SK-N-MC (cell line): ENCODE data around the gene ALDOB.

Source experiments
- EZH2 ChIP-seq: fragments of 200-600 bp; sonication (generic); IDR thresholded peaks from one replicate; pipeline ENCODE4 v1.6.1; 2017; ENCODE audit warnings: antibody characterized with exemption
- FOXP2 ChIP-seq: optimal IDR thresholded peaks from 2 replicates; pipeline ENCODE3; 2011; ENCODE audit warnings: mild to moderate bottlenecking, moderate library complexity; ENCODE audit not compliant: insufficient read depth; ENCODE audit errors: extremely low read length, control extremely low read depth
- POLR2AphosphoS5 ChIP-seq: IDR thresholded peaks from 2 replicates; pipeline ENCODE4 v1.6.1; 2012; ENCODE audit warnings: mild to moderate bottlenecking, low read depth, low read length, borderline replicate concordance

- TF ChIP-seq POLR2AphosphoS5, result no peak
- no peak for TF ChIP-seq EZH2
- no peak for TF ChIP-seq FOXP2
These were observed 35.5 kb downstream of the ALDOB start for GRCh38 chr9:101400120-101400519.
